Fibroblast of peridontal ligament (primary cell): ENCODE results near the gene CDC14A.

ENCODE experiments used
- DNase-seq: peaks from one replicate; pipeline ENCODE4 v3.0.0-alpha.2; 2010; ENCODE audit errors: extremely low read depth

CDC14A gene

DNA sequence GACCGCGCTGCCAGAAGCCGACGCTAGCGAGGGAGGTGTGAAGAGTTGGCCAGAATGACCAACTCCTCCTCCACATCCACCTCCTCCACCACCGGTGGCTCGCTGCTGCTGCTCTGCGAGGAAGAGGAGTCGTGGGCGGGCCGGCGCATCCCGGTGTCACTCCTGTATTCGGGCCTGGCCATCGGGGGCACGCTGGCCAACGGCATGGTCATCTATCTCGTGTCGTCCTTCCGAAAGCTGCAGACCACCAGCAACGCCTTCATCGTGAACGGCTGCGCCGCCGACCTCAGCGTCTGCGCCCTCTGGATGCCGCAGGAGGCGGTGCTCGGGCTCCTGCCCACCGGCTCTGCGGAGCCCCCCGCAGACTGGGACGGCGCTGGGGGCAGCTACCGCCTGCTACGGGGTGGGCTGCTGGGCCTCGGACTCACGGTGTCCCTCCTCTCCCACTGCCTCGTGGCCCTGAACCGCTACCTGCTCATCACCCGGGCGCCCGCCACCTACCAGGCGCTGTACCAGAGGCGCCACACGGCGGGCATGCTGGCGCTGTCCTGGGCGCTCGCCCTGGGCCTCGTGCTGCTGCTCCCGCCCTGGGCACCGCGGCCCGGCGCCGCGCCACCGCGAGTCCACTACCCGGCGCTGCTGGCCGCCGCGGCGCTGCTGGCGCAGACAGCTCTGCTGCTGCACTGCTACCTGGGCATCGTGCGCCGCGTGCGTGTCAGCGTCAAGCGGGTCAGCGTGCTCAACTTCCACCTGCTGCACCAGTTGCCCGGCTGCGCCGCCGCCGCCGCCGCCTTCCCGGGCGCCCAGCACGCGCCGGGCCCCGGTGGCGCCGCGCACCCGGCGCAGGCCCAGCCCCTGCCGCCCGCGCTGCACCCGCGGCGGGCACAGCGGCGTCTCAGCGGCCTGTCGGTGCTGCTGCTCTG is 186.9 kb downstream of the CDC14A start:
- DNase-seq, result no peak

DNA sequence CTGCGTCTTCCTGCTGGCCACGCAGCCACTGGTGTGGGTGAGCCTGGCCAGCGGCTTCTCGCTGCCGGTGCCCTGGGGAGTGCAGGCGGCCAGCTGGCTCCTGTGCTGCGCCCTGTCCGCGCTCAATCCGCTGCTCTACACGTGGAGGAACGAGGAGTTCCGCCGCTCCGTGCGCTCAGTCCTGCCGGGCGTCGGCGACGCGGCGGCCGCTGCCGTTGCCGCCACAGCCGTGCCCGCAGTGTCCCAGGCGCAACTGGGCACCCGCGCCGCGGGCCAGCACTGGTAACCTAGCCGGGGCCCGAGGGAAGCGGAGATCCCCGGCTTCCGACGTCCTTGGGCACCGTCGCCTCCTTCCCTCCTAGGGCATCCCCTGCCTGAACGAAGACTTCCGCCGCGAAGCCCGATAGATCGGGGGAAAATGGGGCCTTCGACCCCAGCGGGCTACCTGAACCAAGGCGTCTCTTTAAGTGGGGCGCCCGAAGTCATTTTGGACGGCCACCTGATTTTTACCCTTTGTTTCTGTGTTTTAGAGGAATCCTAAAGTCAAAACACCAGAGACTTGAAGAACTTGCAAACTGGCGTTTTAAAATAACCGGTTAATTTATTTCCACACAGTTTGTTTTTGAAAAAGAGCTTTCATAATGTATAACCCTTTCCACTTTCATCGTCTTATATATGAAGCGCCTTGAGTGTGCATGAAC is 187.7 kb downstream of the CDC14A start:
- no peak for DNase-seq

DNA sequence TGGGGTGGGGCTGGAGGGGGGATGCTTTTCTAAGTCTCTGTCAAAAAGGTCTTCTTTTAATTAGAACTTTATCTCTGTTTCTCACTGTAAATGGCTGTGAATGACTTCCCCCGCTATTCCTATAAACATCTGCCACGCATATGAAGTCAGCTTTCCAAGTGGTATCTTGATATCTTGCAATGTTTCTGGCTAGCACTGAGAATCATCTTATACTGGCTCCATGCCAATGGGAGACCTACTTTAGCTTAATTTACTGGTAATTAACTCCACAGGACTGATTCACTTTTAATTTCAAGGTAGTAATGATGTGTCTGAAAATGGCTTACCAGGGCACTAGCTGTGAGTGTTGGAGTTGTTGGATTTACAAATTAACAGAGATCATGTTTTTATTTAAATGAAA is 190.0 kb downstream of the CDC14A start:
- DNase-seq, result no peak

DNA sequence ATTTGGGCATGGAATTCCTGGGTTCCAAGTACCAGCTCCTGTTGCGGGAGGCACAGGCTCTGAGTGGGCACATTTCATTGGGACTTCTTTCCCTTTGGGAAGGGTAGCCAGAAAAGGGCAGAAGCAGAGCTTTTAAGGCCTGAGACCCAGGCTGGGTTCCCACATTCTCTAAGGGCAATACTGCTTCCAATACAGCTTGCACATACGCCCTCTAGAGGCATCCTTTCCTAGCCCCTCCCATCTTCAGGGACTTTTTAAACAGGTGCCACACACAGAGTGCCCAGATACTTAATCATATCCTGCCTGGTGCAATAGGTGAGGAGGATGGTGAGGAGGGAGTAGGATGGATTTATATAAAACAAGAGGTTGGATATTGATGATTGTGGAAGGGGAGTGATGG is 191.3 kb downstream of the CDC14A start:
- DNase-seq, result no peak

DNA sequence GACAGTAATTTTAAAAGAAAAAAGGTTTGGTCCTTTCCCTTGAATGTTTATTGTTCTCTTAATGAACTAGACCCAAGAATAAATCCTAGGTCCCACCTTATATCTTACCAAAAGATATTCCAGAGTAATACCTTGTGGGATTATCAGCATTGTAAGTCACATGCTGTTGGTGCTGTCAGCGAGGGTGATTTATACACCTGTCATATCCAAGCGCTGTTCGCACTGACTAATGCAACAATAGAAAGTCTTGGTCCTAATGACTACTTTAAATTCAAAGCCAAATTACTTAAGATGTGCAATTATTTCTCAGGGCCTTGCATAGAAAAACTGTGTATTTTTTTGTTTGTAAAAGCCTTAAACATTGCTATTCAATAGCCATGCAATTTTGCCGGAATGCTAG is 192.5 kb downstream of the CDC14A start:
- DNase-seq, result no peak

DNA sequence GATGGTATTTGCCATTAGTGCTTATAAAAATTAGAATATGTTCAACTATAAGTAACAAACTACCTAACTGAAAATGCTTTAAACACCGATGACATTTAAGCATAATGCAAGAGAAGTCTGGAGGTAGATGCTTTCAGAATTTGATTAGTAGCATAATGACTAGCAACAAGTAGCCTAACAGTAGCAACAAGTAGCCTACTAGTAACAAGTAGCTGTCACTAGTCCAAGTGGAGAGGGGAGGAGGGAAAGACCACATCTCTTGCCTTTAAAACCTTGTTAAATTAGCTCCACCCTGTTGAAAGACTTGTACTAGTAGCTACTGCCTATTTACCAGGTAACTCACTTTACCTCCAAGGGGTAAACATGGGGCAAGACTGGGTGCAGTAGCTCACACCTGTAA is 193.5 kb downstream of the CDC14A start:
- DNase-seq, result no peak

DNA sequence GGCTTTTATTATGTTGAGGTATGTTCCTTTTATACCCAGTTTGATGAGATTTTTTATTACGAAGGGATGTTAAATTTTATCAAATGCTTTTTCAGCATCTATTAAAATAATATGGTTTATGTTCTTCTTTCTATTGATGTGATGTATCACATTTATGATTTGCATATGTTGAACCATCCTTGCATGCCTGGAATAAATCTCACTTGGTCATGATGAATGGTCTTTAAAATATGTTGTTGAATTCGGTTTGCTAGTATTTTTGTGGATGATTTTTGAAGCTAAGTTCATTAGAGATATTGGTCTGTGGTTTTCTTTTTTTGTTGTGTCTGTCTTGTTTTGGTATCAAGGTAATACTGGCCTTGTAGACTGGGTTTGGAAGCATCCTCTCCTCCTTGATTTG is 199.7 kb downstream of the CDC14A start:
- DNase-seq, result no peak

DNA sequence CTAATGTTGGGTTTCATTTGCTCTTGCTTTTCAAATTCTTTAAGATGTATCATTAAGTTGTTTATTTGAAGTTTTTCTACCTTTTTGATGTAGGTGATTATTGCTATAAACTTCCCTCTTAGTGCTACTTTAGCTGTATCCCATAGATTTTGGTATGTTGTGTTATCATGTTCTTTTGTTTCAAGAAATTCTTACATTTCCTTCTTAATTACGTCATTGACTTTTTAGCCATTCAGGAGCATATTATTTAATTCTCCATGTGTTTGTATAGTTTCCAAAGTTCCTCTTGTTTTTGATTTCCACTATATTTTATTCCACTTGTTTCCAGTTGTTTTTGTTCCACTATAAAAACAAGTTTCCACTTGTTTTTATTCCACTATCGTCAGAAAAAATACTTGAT is 200.6 kb downstream of the CDC14A start:
- no peak for DNase-seq

DNA sequence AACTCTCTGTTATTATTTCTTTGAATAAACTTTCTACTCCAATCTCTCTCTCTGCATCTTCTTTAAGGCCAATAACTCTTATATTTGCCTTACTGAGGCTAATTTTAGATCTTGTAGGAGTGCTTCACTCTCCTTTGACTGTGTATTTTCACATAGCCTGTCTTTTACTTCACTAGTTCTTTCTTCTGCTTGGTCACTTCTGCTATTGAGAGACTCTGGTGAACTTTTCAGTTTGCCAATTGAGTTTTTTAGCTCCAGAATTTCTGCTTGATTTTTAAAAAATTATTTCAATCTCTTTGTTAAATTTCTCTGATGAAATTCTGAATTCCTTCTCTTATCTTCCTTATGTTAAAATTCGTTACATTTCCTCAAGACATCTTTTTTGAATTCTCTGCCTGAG is 203.9 kb downstream of the CDC14A start:
- no peak for DNase-seq

DNA sequence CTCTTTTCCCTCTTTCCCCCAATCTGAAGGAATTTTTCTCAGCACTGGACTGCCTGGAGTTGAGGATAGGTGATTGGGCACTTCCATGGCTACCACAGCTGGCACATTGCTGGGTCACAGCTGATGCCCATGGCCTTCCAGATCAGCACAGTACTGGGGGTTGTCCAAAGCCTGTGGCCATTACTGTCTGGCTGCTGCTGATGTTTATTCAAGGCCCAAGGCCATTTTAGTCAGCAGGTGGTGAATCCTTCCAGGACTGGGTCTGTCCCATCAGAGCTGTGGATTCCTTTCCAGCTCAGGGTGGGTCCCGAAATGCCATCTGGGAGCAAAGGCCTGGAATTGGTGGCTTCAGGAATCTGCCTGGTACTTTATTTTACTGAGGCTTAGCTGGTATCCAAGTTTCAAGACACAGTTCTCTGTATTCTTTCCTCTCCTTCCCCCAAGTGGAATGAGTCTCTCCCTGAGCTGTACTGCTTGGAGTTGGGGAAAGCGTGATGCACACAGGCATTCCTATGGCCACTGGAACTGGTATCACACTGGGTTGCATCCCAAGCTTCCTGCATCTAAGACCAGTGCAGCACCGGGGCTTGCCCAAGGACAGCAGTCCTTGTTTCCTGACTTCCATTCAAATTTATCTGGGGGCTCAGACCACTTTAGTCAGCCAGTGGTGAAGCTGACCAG is 204.8 kb downstream of the CDC14A start:
- no peak for DNase-seq

DNA sequence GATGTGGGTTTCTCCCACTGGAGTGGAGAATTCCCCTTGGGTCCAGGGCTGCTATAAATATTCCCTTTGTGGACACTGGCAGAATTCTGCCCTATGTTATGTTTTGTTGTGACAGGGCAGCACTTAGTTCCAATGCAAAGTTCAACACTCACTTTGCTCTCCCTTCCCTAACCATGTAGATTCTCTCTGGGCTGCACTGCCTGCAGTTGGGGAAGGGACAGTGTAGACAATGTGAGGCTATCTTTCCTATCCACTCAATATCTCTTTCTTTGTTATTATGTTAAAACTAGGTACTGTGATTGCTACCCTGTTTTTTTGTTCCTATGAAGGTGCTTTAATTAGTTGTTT is 205.3 kb downstream of the CDC14A start:
- DNase-seq, result no peak

DNA sequence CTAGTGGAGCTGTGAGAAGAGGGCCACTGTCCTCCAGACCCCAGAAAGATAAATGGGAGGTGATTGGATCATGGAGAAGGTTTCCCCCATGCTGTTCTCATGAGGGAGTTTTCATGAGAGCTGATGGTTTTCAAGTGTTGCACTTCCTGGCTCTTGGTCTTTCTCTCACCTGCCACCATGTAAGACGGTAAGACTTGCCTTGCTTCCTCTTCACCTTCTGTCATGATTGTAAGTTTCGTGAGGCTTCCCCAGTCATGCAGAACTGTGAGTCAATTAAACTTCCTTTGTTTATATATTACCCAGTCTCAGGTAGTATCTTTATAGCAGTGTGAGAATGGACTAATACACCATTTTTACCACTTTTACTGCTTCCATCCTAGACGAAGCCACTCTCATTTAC is 213.2 kb downstream of the CDC14A start:
- DNase-seq, result no peak

DNA sequence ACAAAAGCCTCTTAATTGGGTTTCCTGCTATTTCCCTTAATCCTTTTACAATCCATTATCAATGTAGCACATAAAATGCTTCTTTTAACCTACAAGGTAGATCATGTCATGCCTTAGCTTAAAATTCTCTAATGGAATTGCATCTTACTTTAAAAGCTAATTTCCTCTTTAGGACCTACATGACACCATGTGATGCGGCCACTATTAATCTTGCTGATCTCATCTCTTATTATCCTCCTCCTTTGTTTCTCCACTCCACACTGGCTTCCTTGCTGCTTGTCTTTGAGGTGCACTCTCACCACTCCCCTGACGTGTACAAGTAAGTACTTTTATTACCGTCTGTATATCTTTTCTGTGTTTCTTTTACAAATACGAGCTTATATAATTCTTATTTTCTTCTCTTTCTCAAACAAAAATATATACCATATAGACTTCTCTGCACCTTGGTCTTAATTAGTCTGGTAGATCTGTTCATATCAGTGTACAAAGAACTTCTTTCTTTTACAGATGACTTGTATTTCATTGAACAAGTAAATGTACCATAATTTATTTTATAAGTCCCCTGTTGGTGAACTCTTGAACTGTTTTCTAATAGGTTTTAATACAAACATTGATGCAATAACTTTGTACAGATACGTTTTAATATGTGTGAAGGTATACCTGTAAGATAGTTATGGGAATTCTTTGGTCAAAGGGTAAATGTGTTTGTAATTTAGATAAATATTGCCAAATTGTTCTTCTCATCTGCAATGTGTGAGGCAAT is 213.8 kb downstream of the CDC14A start:
- no peak for DNase-seq

DNA sequence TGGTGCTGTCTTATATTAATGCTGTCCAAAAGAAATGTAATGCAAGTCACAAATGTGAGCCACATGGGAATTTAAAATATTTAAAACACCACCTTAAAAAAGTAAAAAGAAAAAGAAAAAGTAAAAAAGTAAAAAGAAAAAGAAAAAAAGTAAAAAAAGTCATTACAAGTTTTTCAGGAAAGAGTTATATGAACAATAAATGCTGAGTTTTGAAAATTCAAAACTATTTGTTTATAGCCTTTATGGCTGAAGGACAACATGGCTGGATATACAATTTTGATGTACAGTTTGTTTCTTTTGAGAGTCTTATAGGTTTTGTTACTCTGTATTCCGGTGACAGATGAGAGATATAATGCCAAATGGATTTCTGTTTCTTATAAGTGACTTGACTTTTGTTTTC is 214.8 kb downstream of the CDC14A start:
- no peak for DNase-seq
